Fibroblast of lung (primary cell): Measurements from ENCODE around the gene SUPT3H. TPM values are rescaled to one million over a fixed set of nuclear protein-coding genes. Genes with fewer than 3 reads are reported as not detected.

ENCODE experiments used
- DNase-seq, 2 donors: peaks; one replicate each; pipeline versions ENCODE4 v3.0.0 to v3.0.0-alpha.2; 2010; ENCODE audit warnings: low read depth in 2 of 2
- H2AFZ ChIP-seq: 2 replicates; pipeline ENCODE4 v1.5.1; 2012; ENCODE audit warnings: low read length, control low read depth, inconsistent platforms
- H3K27ac ChIP-seq: 2 replicates; pipeline ENCODE4 v1.5.1; 2011; ENCODE audit warnings: low read length, control low read depth; ENCODE audit not compliant: insufficient read depth
- H3K27me3 ChIP-seq: 2 replicates; pipeline ENCODE4 v1.5.1; 2011; ENCODE audit warnings: mild to moderate bottlenecking, low read length; ENCODE audit not compliant: control insufficient read depth, insufficient read depth
- H3K36me3 ChIP-seq: 2 replicates; pipeline ENCODE4 v1.5.1; 2011; ENCODE audit warnings: low read length; ENCODE audit not compliant: control insufficient read depth, insufficient read depth
- H3K4me1 ChIP-seq: 2 replicates; pipeline ENCODE4 v1.5.1; 2011; ENCODE audit warnings: low read length; ENCODE audit not compliant: control insufficient read depth, insufficient read depth; ENCODE audit errors: extremely low read depth
- H3K4me2 ChIP-seq: 2 replicates; pipeline ENCODE4 v1.5.1; 2011; ENCODE audit warnings: low read length, control low read depth; ENCODE audit not compliant: insufficient read depth; ENCODE audit errors: extremely low read depth
- H3K4me3 ChIP-seq, 4 experiments: fragments of 200-600 bp in 1 of 4; sonication (generic) in 1 of 4; replicated peaks in 1 of 4; 2 replicates each; pipeline ENCODE4 v1.5.1; 2011 to 2016; ENCODE audit warnings: low read length in 4 of 4, low read depth in 3 of 4, mild to moderate bottlenecking in 3 of 4, control low read depth in 2 of 4, inconsistent platforms in 1 of 4, mixed read lengths in 1 of 4; ENCODE audit not compliant: insufficient read depth in 1 of 4; ENCODE audit errors: control extremely low read depth in 1 of 4
- H3K79me2 ChIP-seq: 2 replicates; pipeline ENCODE4 v1.5.1; 2012; ENCODE audit warnings: mild to moderate bottlenecking, low read length, inconsistent platforms; ENCODE audit not compliant: control insufficient read depth, insufficient read depth
- H3K9ac ChIP-seq: 2 replicates; pipeline ENCODE4 v1.5.1; 2011; ENCODE audit warnings: mild to moderate bottlenecking, low read length, control low read depth; ENCODE audit not compliant: insufficient read depth
- H3K9me3 ChIP-seq: 2 replicates; pipeline ENCODE4 v1.5.1; 2012; ENCODE audit warnings: low read depth, low read length; ENCODE audit not compliant: control insufficient read depth, insufficient read depth
- H4K20me1 ChIP-seq: 2 replicates; pipeline ENCODE4 v1.5.1; 2011; ENCODE audit warnings: low read length; ENCODE audit not compliant: control insufficient read depth, insufficient read depth; ENCODE audit errors: extremely low read depth
- CTCF ChIP-seq, 2 donors: IDR thresholded peaks in 1 of 2; conservative IDR thresholded peaks in 1 of 2; 1 replicate in 1 of 2; 2 replicates in 1 of 2; pipeline ENCODE4 v1.5.1; 2011 to 2012; ENCODE audit warnings: low read length in 2 of 2, control low read depth in 1 of 2, inconsistent platforms in 1 of 2, low read depth in 1 of 2, mild to moderate bottlenecking in 1 of 2
- EZH2 ChIP-seq: IDR thresholded peaks from 2 replicates; pipeline ENCODE4 v1.5.1; 2012; ENCODE audit warnings: low read length, control low read depth, mild to moderate bottlenecking; ENCODE audit errors: missing control alignments
- polyA plus RNA-seq, 2 donors: library from polyadenylated mRNA; depleted of rRNA in 1 of 2; stranded (reverse) in 1 of 2; unstranded in 1 of 2; fragments of >200 nt; gene quantifications; 2 replicates each; pipeline ENCODE4 v1.2.1, GENCODE V29; 2011 to 2012; ENCODE audit warnings: missing spikeins in 1 of 2
- total RNA-seq: library from RNA; depleted of rRNA; stranded (reverse); fragments of >200 nt; gene quantifications from 2 replicates; pipeline ENCODE4 v1.2.1, GENCODE V29; 2014

Gene SUPT3H
- total and polyA plus RNA-seq, 2 donors (not counting 1 experiment from before 2014, with no cell fraction given) = 8.3 to 8.5 TPM

- Histone ChIP-seq H3K9me3 (no peaks in the 10 kb centered on the region), H3K4me1 (no peaks in the 10 kb centered on the region), H3K4me2 (no peak overlapping the region), H3K9ac (no peak overlapping the region), H3K27ac (no peak overlapping the region), H4K20me1 (no peaks in the 10 kb centered on the region), H2AFZ (no peak overlapping the region), H3K36me3 (no peaks in the 10 kb centered on the region), H3K4me3 (no peak overlapping the region), H3K27me3 (no peaks in the 10 kb centered on the region), H3K79me2 (no peaks in the 10 kb centered on the region)
- TF ChIP-seq EZH2 = no peak
- no peak for TF ChIP-seq CTCF (conservative IDR thresholded peaks at IDR 0.05 in 1 of 2, IDR thresholded peaks at IDR 0.05 in 1 of 2; ENCODE audit: low read depth in 1 of 2, low read length in 2 of 2)
- no peak for DNase-seq
These were observed 207.4 kb downstream of the SUPT3H start for GRCh38 chr6:45170309-45170708.

GRCh38 chr6:45169815-45170214, 207.9 kb downstream of the SUPT3H start:
- Histone ChIP-seq H2AFZ (no peak overlapping the region), H3K27ac (no peak overlapping the region), H3K4me1 (no peaks in the 10 kb centered on the region), H4K20me1 (no peaks in the 10 kb centered on the region), H3K4me3 (no peak overlapping the region), H3K36me3 (no peaks in the 10 kb centered on the region), H3K27me3 (no peaks in the 10 kb centered on the region), H3K9me3 (no peaks in the 10 kb centered on the region), H3K9ac (no peak overlapping the region), H3K4me2 (no peak overlapping the region), H3K79me2 (no peaks in the 10 kb centered on the region)
- DNase-seq = no peak
- TF ChIP-seq CTCF (conservative IDR thresholded peaks at IDR 0.05 in 1 of 2, IDR thresholded peaks at IDR 0.05 in 1 of 2; ENCODE audit: low read depth in 1 of 2, low read length in 2 of 2) (no peak), EZH2 (no peak)

GRCh38 chr6:45163952-45164766, 213.6 kb downstream of the SUPT3H start:
- Histone ChIP-seq H3K9me3 (no peaks in the 10 kb centered on the region), H3K4me2 (no peak overlapping the region), H3K79me2 (no peaks in the 10 kb centered on the region), H3K27ac (no peak overlapping the region), H4K20me1 (no peaks in the 10 kb centered on the region), H3K36me3 (no peaks in the 10 kb centered on the region), H3K9ac (no peak overlapping the region), H3K27me3 (no peaks in the 10 kb centered on the region), H2AFZ (no peak overlapping the region), H3K4me1 (no peaks in the 10 kb centered on the region), H3K4me3 (no peak overlapping the region)
- peak in 1 of 2 donors; percentile 66 for DNase-seq
- no peak for TF ChIP-seq EZH2
- TF ChIP-seq CTCF (conservative IDR thresholded peaks at IDR 0.05 in 1 of 2, IDR thresholded peaks at IDR 0.05 in 1 of 2; ENCODE audit: low read depth in 1 of 2, low read length in 2 of 2) = no peak
